ENCODE measurements around the gene HELZ2.

HELZ2 gene

GRCh38 chr20:63536241-63536977 is 37.6 kb downstream of the HELZ2 start:
- no peak for DNase-seq

- no peak for DNase-seq
These were observed 39.0 kb downstream of the HELZ2 start for GRCh38 chr20:63534831-63535651.

GRCh38 chr20:63534427-63534830 is 39.6 kb downstream of the HELZ2 start:
- no peak for DNase-seq

- no peak for DNase-seq
These were observed 40.1 kb downstream of the HELZ2 start for GRCh38 chr20:63533871-63534393.

- DNase-seq: no peak
These were observed 40.7 kb downstream of the HELZ2 start for GRCh38 chr20:63533388-63533787.

GRCh38 chr20:63532449-63532971 is 41.5 kb downstream of the HELZ2 start:
- DNase-seq: no peak

- DNase-seq: no peak
These were observed 42.2 kb downstream of the HELZ2 start for GRCh38 chr20:63531686-63532448.

GRCh38 chr20:63530788-63531160 is 43.3 kb downstream of the HELZ2 start:
- no peak for DNase-seq

- no peak for DNase-seq
These were observed 43.9 kb downstream of the HELZ2 start for GRCh38 chr20:63529861-63530787.

- no peak for DNase-seq
These were observed 44.7 kb downstream of the HELZ2 start for GRCh38 chr20:63529180-63529860.

- no peak for DNase-seq
These were observed 46.9 kb downstream of the HELZ2 start for GRCh38 chr20:63527184-63527583.

- DNase-seq: no peak
These were observed 48.1 kb downstream of the HELZ2 start for GRCh38 chr20:63525971-63526370.

- no peak for DNase-seq
These were observed 48.9 kb downstream of the HELZ2 start for GRCh38 chr20:63525185-63525584.
